Activated CD4-positive, alpha-beta T cell treated with anti-CD3 and anti-CD28 coated beads for 4 hours (primary cell): ENCODE measurements around the gene CHRM4.
A peak's percentile ranks its signal among the peaks of the same experiment; 100 is the strongest.

ENCODE experiments used
- DNase-seq, 2 donors: peaks; one replicate each; pipeline ENCODE4 v3.0.0-alpha.2; 2020

The CHRM4 gene

GRCh38 chr11:46346886-46347636 lies 44.5 kb downstream of the CHRM4 start, which contains the start of gene DGKZ:
Gene DGKZ (plus strand): TSS chr11:46347463. CDS start chr11:46347660, 197 bp downstream.
- DNase-seq = peak; percentile 79 to 87

GRCh38 chr11:46345881-46346484 lies 45.6 kb downstream of the CHRM4 start:
- DNase-seq = no peak

- no peak for DNase-seq
Observed at GRCh38 chr11:46345131-46345597, 46.4 kb downstream of the CHRM4 start.

- no peak for DNase-seq
Observed at GRCh38 chr11:46343520-46343919, 48.1 kb downstream of the CHRM4 start.

GRCh38 chr11:46342239-46342638 lies 49.3 kb downstream of the CHRM4 start:
- DNase-seq = no peak

- DNase-seq = no peak
Observed at GRCh38 chr11:46341454-46341853, 50.1 kb downstream of the CHRM4 start.

GRCh38 chr11:46339816-46340215 lies 51.8 kb downstream of the CHRM4 start:
- no peak for DNase-seq

GRCh38 chr11:46338988-46339666 lies 52.4 kb downstream of the CHRM4 start:
- DNase-seq = no peak

GRCh38 chr11:46338636-46338987 lies 53.0 kb downstream of the CHRM4 start:
- no peak for DNase-seq

GRCh38 chr11:46337626-46338345 lies 53.8 kb downstream of the CHRM4 start:
- DNase-seq = no peak

- no peak for DNase-seq
Observed at GRCh38 chr11:46336563-46337180, 54.9 kb downstream of the CHRM4 start.

- DNase-seq = no peak
Observed at GRCh38 chr11:46335890-46336562, 55.5 kb downstream of the CHRM4 start.

GRCh38 chr11:46335271-46335670 lies 56.3 kb downstream of the CHRM4 start:
- no peak for DNase-seq

GRCh38 chr11:46334211-46334610 lies 57.4 kb downstream of the CHRM4 start:
- no peak for DNase-seq
